A673 (cell line): Measurements from ENCODE around the gene PNPLA1.

ENCODE experiments used
- EZH2 ChIP-seq: fragments of 200-600 bp; sonication (generic); IDR thresholded peaks from 2 replicates; pipeline ENCODE4 v1.6.1; 2017; ENCODE audit warnings: borderline replicate concordance, low read depth, mild to moderate bottlenecking, mixed read lengths, antibody characterized with exemption, low read length; ENCODE audit not compliant: poor library complexity, severe bottlenecking
- TF ChIP-seq, protein P1 (sequence below): fragments of 300-800, 200-600 bp; sonication (generic); conservative IDR thresholded peaks from 2 replicates; pipeline ENCODE4 v1.5.1; 2017; ENCODE audit warnings: low read depth, mild to moderate bottlenecking, antibody characterized with exemption, low read length, moderate library complexity, mixed read lengths

DNA sequence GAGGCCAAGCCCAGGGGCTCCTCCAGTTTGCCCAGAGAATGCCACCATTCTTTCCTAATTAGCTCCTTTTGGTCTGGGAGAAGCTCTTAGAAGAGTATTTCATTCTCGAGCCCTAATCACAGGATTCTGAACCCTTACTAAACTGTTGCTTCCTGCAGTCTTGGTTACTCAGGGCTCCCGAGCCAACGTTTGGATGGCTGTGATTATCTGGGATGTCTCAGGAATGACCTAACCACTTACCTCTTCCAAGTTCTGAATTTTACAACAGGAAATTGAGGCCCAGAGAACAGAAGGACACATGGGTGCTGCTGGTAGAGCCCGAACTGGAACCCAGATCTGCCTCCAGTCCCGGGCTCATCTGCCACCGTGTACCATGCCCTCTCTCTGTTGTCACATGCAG lies 22.2 kb upstream of the PNPLA1 start:
- TF ChIP-seq, protein P1, sequence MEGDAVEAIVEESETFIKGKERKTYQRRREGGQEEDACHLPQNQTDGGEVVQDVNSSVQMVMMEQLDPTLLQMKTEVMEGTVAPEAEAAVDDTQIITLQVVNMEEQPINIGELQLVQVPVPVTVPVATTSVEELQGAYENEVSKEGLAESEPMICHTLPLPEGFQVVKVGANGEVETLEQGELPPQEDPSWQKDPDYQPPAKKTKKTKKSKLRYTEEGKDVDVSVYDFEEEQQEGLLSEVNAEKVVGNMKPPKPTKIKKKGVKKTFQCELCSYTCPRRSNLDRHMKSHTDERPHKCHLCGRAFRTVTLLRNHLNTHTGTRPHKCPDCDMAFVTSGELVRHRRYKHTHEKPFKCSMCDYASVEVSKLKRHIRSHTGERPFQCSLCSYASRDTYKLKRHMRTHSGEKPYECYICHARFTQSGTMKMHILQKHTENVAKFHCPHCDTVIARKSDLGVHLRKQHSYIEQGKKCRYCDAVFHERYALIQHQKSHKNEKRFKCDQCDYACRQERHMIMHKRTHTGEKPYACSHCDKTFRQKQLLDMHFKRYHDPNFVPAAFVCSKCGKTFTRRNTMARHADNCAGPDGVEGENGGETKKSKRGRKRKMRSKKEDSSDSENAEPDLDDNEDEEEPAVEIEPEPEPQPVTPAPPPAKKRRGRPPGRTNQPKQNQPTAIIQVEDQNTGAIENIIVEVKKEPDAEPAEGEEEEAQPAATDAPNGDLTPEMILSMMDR, result no peak
- TF ChIP-seq EZH2, result no peak
